Measurements from ENCODE around the gene WDR70.

DNA sequence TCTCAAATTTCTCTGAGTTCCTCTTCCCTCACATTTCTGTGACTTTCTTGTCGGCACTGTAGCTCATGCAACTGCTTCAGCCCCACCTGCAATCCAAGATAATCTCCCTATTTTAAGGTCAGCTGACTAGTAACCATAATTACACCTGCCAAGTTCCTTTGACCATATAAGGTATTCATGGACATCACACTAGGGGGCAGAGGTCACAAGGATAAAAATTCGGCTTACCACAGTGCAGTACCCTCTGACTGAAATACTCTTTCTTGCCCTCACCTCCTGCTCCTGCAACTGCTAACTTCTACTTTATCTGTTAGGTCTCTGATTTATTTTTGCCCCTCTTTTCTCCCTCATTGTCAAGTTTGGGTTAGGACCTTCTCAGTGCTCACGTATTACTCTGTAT is 316.5 kb downstream of the WDR70 start:
- TF ChIP-seq POLR2A (IDR thresholded peaks at IDR 0.05) (no peak), POLR2AphosphoS5 (IDR thresholded peaks at IDR 0.05) (no peak)
- TF ChIP-seq, protein P1, sequence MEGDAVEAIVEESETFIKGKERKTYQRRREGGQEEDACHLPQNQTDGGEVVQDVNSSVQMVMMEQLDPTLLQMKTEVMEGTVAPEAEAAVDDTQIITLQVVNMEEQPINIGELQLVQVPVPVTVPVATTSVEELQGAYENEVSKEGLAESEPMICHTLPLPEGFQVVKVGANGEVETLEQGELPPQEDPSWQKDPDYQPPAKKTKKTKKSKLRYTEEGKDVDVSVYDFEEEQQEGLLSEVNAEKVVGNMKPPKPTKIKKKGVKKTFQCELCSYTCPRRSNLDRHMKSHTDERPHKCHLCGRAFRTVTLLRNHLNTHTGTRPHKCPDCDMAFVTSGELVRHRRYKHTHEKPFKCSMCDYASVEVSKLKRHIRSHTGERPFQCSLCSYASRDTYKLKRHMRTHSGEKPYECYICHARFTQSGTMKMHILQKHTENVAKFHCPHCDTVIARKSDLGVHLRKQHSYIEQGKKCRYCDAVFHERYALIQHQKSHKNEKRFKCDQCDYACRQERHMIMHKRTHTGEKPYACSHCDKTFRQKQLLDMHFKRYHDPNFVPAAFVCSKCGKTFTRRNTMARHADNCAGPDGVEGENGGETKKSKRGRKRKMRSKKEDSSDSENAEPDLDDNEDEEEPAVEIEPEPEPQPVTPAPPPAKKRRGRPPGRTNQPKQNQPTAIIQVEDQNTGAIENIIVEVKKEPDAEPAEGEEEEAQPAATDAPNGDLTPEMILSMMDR (IDR thresholded peaks at IDR 0.05): no peak

Measured in prostate gland (tissue), 2 donors.